Neural progenitor cell (in vitro differentiated cells): ENCODE measurements around the gene LRRC47. TPM values are rescaled to one million over a fixed set of nuclear protein-coding genes. Genes with fewer than 3 reads are reported as not detected.

ENCODE experiments used
- DNase-seq: peaks from one replicate; pipeline ENCODE4 v3.0.0-alpha.2; 2016; ENCODE audit warnings: low spot score
- H2AFZ ChIP-seq: fragments of 200-600 bp; sonication (generic); replicated peaks from 2 replicates; pipeline ENCODE4 v1.6.1; 2016; ENCODE audit warnings: antibody characterized with exemption
- H3F3A ChIP-seq: fragments of 200-600 bp; sonication (generic); 2 replicates; pipeline ENCODE4 v1.6.1; 2016; ENCODE audit warnings: antibody characterized with exemption, low read depth
- H3K27ac ChIP-seq: fragments of 200-600 bp; sonication (generic); 2 replicates; pipeline ENCODE4 v1.5.1; 2016; ENCODE audit warnings: mild to moderate bottlenecking
- H3K27me3 ChIP-seq: fragments of 200-600 bp; sonication (generic); 2 replicates; pipeline ENCODE4 v1.6.1; 2016; ENCODE audit warnings: mild to moderate bottlenecking, moderate library complexity
- H3K36me3 ChIP-seq: fragments of 200-600 bp; sonication (generic); 2 replicates; pipeline ENCODE4 v1.5.1; 2016
- H3K4me1 ChIP-seq: fragments of 200-600 bp; sonication (generic); 2 replicates; pipeline ENCODE4 v1.6.1; 2016; ENCODE audit warnings: mixed run types
- H3K4me2 ChIP-seq: fragments of 200-600 bp; sonication (generic); 2 replicates; pipeline ENCODE4 v1.6.1; 2016
- H3K4me3 ChIP-seq: fragments of 200-600 bp; sonication (generic); 2 replicates; pipeline ENCODE4 v1.5.1; 2016
- H3K79me2 ChIP-seq: fragments of 200-600 bp; sonication (generic); 2 replicates; pipeline ENCODE4 v1.6.1; 2016; ENCODE audit warnings: low read depth
- H3K9ac ChIP-seq: fragments of 200-600 bp; sonication (generic); 2 replicates; pipeline ENCODE4 v1.6.1; 2016
- H3K9me3 ChIP-seq: fragments of 200-600 bp; sonication (generic); 2 replicates; pipeline ENCODE4 v1.5.1; 2016; ENCODE audit warnings: low read depth
- H4K20me1 ChIP-seq: fragments of 200-600 bp; sonication (generic); 2 replicates; pipeline ENCODE4 v1.6.1; 2016; ENCODE audit warnings: low read depth
- H3K27ac Mint-ChIP-seq: 3 replicates; pipeline ENCODE4 v1.8.0; 2021; ENCODE audit warnings: mixed read lengths
- H3K27me3 Mint-ChIP-seq: 2 replicates; pipeline ENCODE4 v1.8.0; 2022; ENCODE audit warnings: low read depth, mild to moderate bottlenecking, inconsistent platforms, moderate library complexity, mixed read lengths; ENCODE audit not compliant: insufficient read depth
- H3K36me3 Mint-ChIP-seq: 3 replicates; pipeline ENCODE4 v1.8.0; 2021; ENCODE audit warnings: mixed read lengths
- H3K4me1 Mint-ChIP-seq: 3 replicates; pipeline ENCODE4 v1.8.0; 2021; ENCODE audit warnings: mixed read lengths
- H3K4me3 Mint-ChIP-seq: 3 replicates; pipeline ENCODE4 v1.8.0; 2021; ENCODE audit warnings: mild to moderate bottlenecking, moderate library complexity, mixed read lengths
- H3K9me3 Mint-ChIP-seq: 3 replicates; pipeline ENCODE4 v1.8.0; 2020; ENCODE audit warnings: mixed read lengths
- EZH2 ChIP-seq: fragments of 200-600 bp; sonication (generic); IDR thresholded peaks from 2 replicates; pipeline ENCODE4 v1.6.1; 2017; ENCODE audit warnings: antibody characterized with exemption, mild to moderate bottlenecking, moderate library complexity
- EZH2phosphoT487 ChIP-seq: fragments of 200-600 bp; sonication (generic); IDR thresholded peaks from 2 replicates; pipeline ENCODE4 v1.6.1; 2017; ENCODE audit warnings: antibody characterized with exemption
- total RNA-seq: library from RNA; depleted of rRNA; stranded (reverse); fragments of >200 nt; gene quantifications from 2 replicates; pipeline ENCODE4 v1.2.3, GENCODE V29; 2015; ENCODE audit warnings: low replicate concordance
- TF ChIP-seq, protein P1 (sequence below): fragments of 200-600 bp; sonication (generic); IDR thresholded peaks from 2 replicates; pipeline ENCODE4 v1.5.1; 2017; ENCODE audit warnings: antibody characterized with exemption, mild to moderate bottlenecking

LRRC47 gene
- total RNA-seq, 1 donor from 2014 or later = 51.0 TPM

DNA sequence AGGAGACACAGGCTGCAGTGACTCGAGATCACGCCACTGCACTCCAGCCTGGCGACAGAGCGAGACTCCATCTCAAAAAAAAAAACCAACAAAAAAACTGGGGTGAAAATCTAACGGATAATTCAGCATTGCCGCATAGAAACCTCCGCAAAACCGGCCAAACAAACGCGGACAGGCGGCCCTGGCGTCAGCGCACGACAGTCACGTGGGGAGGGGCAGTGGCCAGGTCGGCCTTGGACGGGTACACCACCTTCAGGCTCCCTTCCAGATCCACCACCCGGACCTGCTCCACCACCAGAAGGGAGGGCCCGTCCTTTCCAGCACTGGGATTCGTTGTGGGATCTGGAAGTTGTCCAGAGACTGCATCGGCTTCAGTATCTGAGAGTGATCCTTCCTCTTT lies 15.4 kb downstream of the LRRC47 start:
- Mint-ChIP-seq H3K36me3 (peaks cover 21% of the 10 kb centered on the region), H3K4me3 (no peak overlapping the region), H3K4me1 (peaks cover under 1% of the 10 kb centered on the region), H3K9me3 (no peaks in the 10 kb centered on the region), H3K27me3 (peaks cover 5% of the 10 kb centered on the region), H3K27ac (no peak overlapping the region)
- no peaks in the 10 kb centered on the region for H4K20me1 ChIP-seq
- no peaks in the 10 kb centered on the region for H3K27me3 ChIP-seq
- H3K4me2 ChIP-seq = no peak overlapping the region
- TF ChIP-seq EZH2phosphoT487 (no peak), EZH2 (no peak)
- TF ChIP-seq, protein P1, sequence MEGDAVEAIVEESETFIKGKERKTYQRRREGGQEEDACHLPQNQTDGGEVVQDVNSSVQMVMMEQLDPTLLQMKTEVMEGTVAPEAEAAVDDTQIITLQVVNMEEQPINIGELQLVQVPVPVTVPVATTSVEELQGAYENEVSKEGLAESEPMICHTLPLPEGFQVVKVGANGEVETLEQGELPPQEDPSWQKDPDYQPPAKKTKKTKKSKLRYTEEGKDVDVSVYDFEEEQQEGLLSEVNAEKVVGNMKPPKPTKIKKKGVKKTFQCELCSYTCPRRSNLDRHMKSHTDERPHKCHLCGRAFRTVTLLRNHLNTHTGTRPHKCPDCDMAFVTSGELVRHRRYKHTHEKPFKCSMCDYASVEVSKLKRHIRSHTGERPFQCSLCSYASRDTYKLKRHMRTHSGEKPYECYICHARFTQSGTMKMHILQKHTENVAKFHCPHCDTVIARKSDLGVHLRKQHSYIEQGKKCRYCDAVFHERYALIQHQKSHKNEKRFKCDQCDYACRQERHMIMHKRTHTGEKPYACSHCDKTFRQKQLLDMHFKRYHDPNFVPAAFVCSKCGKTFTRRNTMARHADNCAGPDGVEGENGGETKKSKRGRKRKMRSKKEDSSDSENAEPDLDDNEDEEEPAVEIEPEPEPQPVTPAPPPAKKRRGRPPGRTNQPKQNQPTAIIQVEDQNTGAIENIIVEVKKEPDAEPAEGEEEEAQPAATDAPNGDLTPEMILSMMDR = no peak
- H3K27ac ChIP-seq = no peak overlapping the region
- no peak overlapping the region for H3K9ac ChIP-seq
- no peaks in the 10 kb centered on the region for H3K79me2 ChIP-seq
- H2AFZ ChIP-seq = no peak overlapping the region
- H3K4me3 ChIP-seq = no peak overlapping the region
- H3F3A ChIP-seq = no peaks in the 10 kb centered on the region
- no peaks in the 10 kb centered on the region for H3K9me3 ChIP-seq
- no peaks in the 10 kb centered on the region for H3K4me1 ChIP-seq
- no peak for DNase-seq
- no peaks in the 10 kb centered on the region for H3K36me3 ChIP-seq

DNA sequence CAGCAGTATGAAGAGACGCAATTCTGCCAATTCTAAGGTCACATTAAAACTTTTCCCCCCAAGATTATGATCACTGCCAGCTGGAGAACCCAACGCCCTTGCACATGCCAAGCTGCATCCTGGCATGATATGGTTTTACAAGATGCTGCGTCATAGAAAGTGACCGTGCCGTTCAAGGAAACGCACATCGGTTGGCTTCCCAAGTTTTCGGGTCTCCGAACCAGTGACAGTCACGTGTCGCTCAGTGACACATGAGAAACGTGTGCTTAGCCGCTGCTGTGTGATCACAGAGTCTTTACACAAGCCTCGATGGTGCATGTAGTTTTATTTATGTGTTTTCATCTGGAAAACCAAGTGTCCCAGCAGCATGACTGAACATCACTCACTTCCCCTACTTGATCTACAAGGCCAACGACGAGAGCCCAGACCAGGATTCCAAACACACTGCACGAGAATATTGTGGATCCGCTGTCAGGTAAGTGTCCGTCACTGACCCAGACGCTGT lies 16.3 kb downstream of the LRRC47 start:
- no peak overlapping the region for H3K27ac ChIP-seq
- H3K9ac ChIP-seq = no peak overlapping the region
- Mint-ChIP-seq H3K9me3 (no peaks in the 10 kb centered on the region), H3K4me3 (no peak overlapping the region), H3K27me3 (peaks cover 8% of the 10 kb centered on the region), H3K27ac (no peak overlapping the region), H3K36me3 (peaks cover 16% of the 10 kb centered on the region), H3K4me1 (peaks cover 10% of the 10 kb centered on the region)
- no peaks in the 10 kb centered on the region for H3K79me2 ChIP-seq
- H3F3A ChIP-seq = no peaks in the 10 kb centered on the region
- H3K9me3 ChIP-seq = no peaks in the 10 kb centered on the region
- no peak for TF ChIP-seq EZH2phosphoT487
- TF ChIP-seq EZH2 = no peak
- TF ChIP-seq, protein P1 = no peak
- H3K4me2 ChIP-seq = no peak overlapping the region
- peaks cover 9% of the 10 kb centered on the region for H3K4me1 ChIP-seq
- H4K20me1 ChIP-seq = no peaks in the 10 kb centered on the region
- H3K36me3 ChIP-seq = no peaks in the 10 kb centered on the region
- no peaks in the 10 kb centered on the region for H3K27me3 ChIP-seq
- no peak overlapping the region for H2AFZ ChIP-seq
- no peak overlapping the region for H3K4me3 ChIP-seq
- no peak for DNase-seq

GRCh38 chr1:3779265-3779911 lies 16.9 kb downstream of the LRRC47 start:
- Mint-ChIP-seq H3K27me3 (peaks cover 8% of the 10 kb centered on the region), H3K4me1 (peaks cover 11% of the 10 kb centered on the region), H3K9me3 (no peaks in the 10 kb centered on the region), H3K27ac (no peak overlapping the region), H3K4me3 (no peak overlapping the region), H3K36me3 (peaks cover 16% of the 10 kb centered on the region)
- Histone ChIP-seq H3K4me2 (no peak overlapping the region), H3K9me3 (no peaks in the 10 kb centered on the region), H3K4me1 (peaks cover 11% of the 10 kb centered on the region), H3K79me2 (no peaks in the 10 kb centered on the region), H3K36me3 (no peaks in the 10 kb centered on the region), H3K27ac (no peak overlapping the region), H3K4me3 (no peak overlapping the region), H3K27me3 (no peaks in the 10 kb centered on the region), H2AFZ (no peak overlapping the region), H3K9ac (no peak overlapping the region), H4K20me1 (no peaks in the 10 kb centered on the region), H3F3A (no peaks in the 10 kb centered on the region)
- DNase-seq = no peak
- TF ChIP-seq EZH2 (no peak), EZH2phosphoT487 (no peak)
- TF ChIP-seq, protein P1 = no peak
